GM18505 (cell line): Measurements from ENCODE around the gene LRP1.

Experiments
- ATAC-seq: cut with Tn5 transposase; IDR thresholded peaks from one replicate; pipeline ENCODE4 v1.9.1; 2021; ENCODE audit not compliant: unreplicated experiment
- POLR2A ChIP-seq: IDR thresholded peaks from 4 replicates; pipeline ENCODE4 v1.6.1; 2011; ENCODE audit warnings: borderline replicate concordance; ENCODE audit not compliant: insufficient read depth, insufficient read length; ENCODE audit errors: extremely low read depth

The LRP1 gene

DNA sequence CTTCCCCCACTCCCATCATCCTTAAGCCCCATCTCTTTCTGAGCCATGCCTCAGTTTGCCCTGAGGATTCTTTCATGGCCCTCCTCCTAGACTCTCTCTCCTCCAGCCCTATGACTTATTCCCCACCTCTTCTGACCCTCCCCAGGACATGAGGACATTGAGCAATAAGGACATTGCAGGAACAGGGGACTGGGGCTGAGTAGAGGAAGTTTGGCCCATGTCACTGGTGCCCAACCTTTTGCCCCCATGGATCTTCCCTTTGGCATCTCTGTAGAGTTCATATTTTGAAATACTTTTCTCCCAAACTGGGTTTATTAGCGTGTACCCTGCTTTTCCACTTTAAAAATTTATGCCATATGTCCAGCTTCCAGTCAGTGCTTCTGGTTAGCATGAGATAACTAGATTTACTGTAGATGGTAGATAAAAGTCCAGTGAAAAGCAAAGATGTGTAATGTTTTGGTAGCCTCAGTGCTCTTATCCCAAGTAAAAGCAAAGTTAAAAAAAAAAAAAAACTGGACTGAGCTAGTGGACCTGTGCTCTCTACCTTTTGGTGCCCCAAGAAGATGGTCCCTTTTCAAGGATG is 25.2 kb downstream of the LRP1 start:
- no peak for ATAC-seq

GRCh38 chr12:57154076-57154475 is 25.8 kb downstream of the LRP1 start:
- no peak for ATAC-seq

More for the DNA sequence above, 25.2 kb downstream of the LRP1 start:
- no peak for TF ChIP-seq POLR2A

GRCh38 chr12:57154804-57155434 is 26.6 kb downstream of the LRP1 start:
- no peak for TF ChIP-seq POLR2A
- ATAC-seq: no peak

More at GRCh38 chr12:57154076-57154475, 25.8 kb downstream of the LRP1 start:
- TF ChIP-seq POLR2A: no peak

DNA sequence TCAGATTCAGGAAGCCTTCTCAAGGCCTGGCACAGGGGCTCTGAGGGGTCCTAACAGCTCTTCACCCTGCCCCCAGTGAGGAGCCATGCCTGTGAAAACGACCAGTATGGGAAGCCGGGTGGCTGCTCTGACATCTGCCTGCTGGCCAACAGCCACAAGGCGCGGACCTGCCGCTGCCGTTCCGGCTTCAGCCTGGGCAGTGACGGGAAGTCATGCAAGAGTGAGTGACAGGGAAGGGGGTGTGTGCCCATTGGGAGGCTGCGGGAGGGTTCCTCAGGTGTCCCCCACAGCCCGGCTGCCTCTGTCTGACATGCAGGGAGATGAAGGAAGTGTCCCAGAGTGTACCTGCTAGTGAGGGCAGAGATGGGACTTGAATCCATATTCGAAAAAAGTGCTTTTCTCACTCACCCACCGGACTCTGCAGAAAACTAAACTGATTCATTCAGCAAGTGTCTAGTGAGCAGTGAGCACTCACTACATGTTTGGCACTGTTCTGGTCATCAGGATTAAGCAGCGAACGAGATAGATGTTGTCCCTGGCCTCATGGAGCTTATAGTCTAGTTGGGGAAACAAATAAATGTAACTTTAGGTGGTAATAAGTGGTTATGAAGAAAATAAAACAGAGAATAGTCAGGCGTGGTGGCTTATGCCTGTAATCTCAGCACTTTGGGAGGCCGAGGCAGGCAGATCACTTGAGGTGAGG is 28.6 kb downstream of the LRP1 start:
- no peak for ATAC-seq
- TF ChIP-seq POLR2A: no peak

GRCh38 chr12:57157588-57158173 is 29.4 kb downstream of the LRP1 start:
- no peak for ATAC-seq
- no peak for TF ChIP-seq POLR2A

GRCh38 chr12:57158186-57158585 is 29.9 kb downstream of the LRP1 start:
- no peak for TF ChIP-seq POLR2A

GRCh38 chr12:57158665-57159064 is 30.4 kb downstream of the LRP1 start:
- no peak for TF ChIP-seq POLR2A
- ATAC-seq: no peak

More at GRCh38 chr12:57158186-57158585, 29.9 kb downstream of the LRP1 start:
- no peak for ATAC-seq

GRCh38 chr12:57159311-57159710 is 31.0 kb downstream of the LRP1 start:
- no peak for ATAC-seq

GRCh38 chr12:57160040-57160439 is 31.8 kb downstream of the LRP1 start:
- TF ChIP-seq POLR2A: no peak
- no peak for ATAC-seq

More at GRCh38 chr12:57159311-57159710, 31.0 kb downstream of the LRP1 start:
- no peak for TF ChIP-seq POLR2A

DNA sequence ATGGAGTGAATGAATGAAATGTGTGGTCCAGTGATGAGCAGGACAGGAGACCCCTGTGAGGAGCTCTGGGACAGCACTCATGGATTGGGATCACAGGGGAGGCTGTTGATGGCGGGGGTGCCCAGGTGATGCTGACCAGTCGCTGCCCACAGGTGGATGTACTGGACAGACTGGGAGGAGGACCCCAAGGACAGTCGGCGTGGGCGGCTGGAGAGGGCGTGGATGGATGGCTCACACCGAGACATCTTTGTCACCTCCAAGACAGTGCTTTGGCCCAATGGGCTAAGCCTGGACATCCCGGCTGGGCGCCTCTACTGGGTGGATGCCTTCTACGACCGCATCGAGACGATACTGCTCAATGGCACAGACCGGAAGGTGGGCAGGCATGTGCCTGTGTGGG is 32.5 kb downstream of the LRP1 start:
- no peak for TF ChIP-seq POLR2A
- ATAC-seq: no peak

DNA sequence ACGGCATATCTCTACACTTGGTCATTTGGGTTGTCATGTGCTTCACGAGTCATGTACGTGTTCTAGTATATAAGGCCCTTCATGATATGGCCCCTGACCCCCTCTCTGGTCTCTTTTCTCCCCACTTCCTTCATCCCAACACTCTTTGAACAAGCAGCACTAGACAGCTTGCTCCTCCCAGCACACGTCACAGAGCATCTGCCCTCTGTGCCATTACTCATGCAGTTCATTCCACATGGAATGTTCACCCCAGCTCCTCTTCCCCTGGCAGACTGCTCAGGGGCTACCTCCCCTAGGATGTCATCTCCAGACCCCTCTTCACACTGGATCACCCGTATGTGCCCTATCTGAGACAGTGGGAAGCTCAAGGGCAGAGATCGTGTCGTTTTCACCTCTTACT is 33.2 kb downstream of the LRP1 start:
- no peak for TF ChIP-seq POLR2A
- no peak for ATAC-seq

DNA sequence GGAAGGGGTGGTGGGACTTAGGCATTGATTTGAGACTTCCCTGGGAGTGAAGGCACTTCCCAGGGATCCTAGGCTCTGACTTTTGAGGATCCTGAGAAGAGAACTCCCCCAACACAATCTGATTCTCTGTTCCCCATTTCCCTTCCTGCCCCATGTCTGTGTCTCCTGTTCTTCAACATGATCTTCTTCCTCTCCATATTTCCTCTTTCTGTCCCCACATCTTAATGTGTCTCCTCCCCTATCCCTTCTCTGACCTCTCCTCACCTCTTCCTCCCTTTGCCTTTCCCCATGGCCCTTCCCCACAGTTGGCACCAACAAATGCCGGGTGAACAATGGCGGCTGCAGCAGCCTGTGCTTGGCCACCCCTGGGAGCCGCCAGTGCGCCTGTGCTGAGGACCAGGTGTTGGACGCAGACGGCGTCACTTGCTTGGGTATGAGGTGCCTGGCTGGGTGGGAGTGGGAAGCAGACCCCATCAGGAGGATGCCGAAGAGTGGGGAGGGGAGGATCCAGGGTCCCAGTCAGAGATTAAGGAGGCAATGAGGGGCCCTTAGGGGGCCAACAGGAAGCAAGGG is 34.4 kb downstream of the LRP1 start:
- TF ChIP-seq POLR2A: no peak
- ATAC-seq: no peak

- TF ChIP-seq POLR2A: no peak
- ATAC-seq: no peak
Measured at GRCh38 chr12:57164454-57164853, 36.2 kb downstream of the LRP1 start.

DNA sequence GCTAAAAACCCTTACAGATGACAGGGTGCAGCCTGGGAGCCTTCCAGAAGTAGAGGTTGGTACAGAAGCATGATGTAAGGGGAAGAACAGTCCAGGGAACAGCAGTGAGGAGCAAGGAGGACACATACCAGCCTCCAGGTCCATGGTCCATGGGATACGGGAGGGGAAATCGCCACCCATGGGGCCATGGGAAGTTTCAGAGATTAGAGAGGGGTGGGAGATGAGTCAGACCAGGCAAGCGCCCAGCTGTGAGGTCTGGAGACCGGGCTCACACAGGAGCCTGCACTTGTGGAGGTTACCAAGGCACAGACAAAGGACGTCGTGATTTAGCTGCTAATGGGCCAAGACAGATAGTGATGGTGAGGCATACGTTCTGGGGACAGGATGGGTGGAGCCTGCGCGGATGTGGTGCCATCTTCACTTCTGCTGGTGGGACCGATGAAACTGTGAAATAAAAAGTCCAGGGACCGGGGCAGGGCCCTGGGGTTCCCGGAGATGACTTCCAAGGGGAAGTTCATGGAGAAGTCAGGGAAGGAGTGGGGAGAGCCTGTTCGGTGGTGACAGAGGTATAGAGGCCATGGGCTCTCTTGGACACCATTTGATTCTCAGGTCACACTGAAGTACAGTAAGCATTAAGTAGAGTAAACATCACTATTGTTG is 36.8 kb downstream of the LRP1 start:
- no peak for TF ChIP-seq POLR2A
- ATAC-seq: no peak

GRCh38 chr12:57165741-57166140 is 37.5 kb downstream of the LRP1 start:
- ATAC-seq: no peak

More at GRCh38 chr12:57165741-57166140, 37.5 kb downstream of the LRP1 start:
- TF ChIP-seq POLR2A: no peak
